HG02759 (cell line): ENCODE results near the gene HCRTR1.

Source experiments
- ATAC-seq: cut with Tn5 transposase; IDR thresholded peaks from one replicate; pipeline ENCODE4 v1.9.1; 2021; ENCODE audit warnings: mild to moderate bottlenecking, moderate library complexity; ENCODE audit not compliant: unreplicated experiment

Gene HCRTR1

GRCh38 chr1:31596737-31597097 lies 20.8 kb upstream of the HCRTR1 start:
- no peak for ATAC-seq

GRCh38 chr1:31598980-31599379 lies 18.5 kb upstream of the HCRTR1 start:
- ATAC-seq: no peak

GRCh38 chr1:31600641-31601040 lies 16.8 kb upstream of the HCRTR1 start:
- ATAC-seq: no peak

- ATAC-seq: no peak
Observed at GRCh38 chr1:31602081-31602480, 15.4 kb upstream of the HCRTR1 start.

- ATAC-seq: peak; percentile 81
Observed at GRCh38 chr1:31605908-31606427, 11.5 kb upstream of the HCRTR1 start.

GRCh38 chr1:31607360-31607759 lies 10.1 kb upstream of the HCRTR1 start:
- ATAC-seq: no peak

- no peak for ATAC-seq
Observed at GRCh38 chr1:31609514-31610118, 7.9 kb upstream of the HCRTR1 start.

- ATAC-seq: no peak
Observed at GRCh38 chr1:31614414-31615005, 3.0 kb upstream of the HCRTR1 start.

GRCh38 chr1:31615414-31615813 lies 2.1 kb upstream of the HCRTR1 start:
- no peak for ATAC-seq

GRCh38 chr1:31615939-31616338 lies 1.6 kb upstream of the HCRTR1 start:
- no peak for ATAC-seq

GRCh38 chr1:31617916-31618746 lies 642 bp downstream of the HCRTR1 start:
- peak; percentile 49 for ATAC-seq

- no peak for ATAC-seq
Observed at GRCh38 chr1:31618916-31619846, 1.7 kb downstream of the HCRTR1 start.

- no peak for ATAC-seq
Observed at GRCh38 chr1:31620631-31621497, 3.4 kb downstream of the HCRTR1 start.

- no peak for ATAC-seq
Observed at GRCh38 chr1:31621498-31621820, 4.0 kb downstream of the HCRTR1 start.

- no peak for ATAC-seq
Observed at GRCh38 chr1:31621847-31622730, 4.6 kb downstream of the HCRTR1 start.

GRCh38 chr1:31623365-31623764 lies 5.9 kb downstream of the HCRTR1 start:
- no peak for ATAC-seq

GRCh38 chr1:31624309-31624708 lies 6.8 kb downstream of the HCRTR1 start:
- ATAC-seq: no peak

- ATAC-seq: no peak
Observed at GRCh38 chr1:31624731-31625514, 7.4 kb downstream of the HCRTR1 start.
